Measurements from ENCODE around the gene TP63. TPM values are rescaled to one million over a fixed set of nuclear protein-coding genes. Genes with fewer than 3 reads are reported as not detected.

TP63 gene
- total RNA-seq, 2 experiments from 2014 or later, result 0.17 to 0.35 TPM

- H3K4me1 Mint-ChIP-seq, result no peaks in the 10 kb centered on the region
- DNase-seq, result no peak
- H3K36me3 Mint-ChIP-seq (ENCODE audit: low read depth), result no peaks in the 10 kb centered on the region
- H3K9me3 Mint-ChIP-seq, result no peaks in the 10 kb centered on the region
- H3K4me3 Mint-ChIP-seq, result no peak overlapping the region
- ChIA-PET POLR2A (no interaction called here), CTCF (no interaction called here)
- H3K27ac Mint-ChIP-seq, result no peak overlapping the region
- H3K27me3 Mint-ChIP-seq, result no peaks in the 10 kb centered on the region
Observed at GRCh38 chr3:189808246-189809007, 177.2 kb downstream of the TP63 start.

GRCh38 chr3:189809583-189809982 is 178.4 kb downstream of the TP63 start:
- CTCF ChIA-PET, result no interaction called here
- no peaks in the 10 kb centered on the region for H3K27me3 Mint-ChIP-seq
- H3K4me3 Mint-ChIP-seq, result no peak overlapping the region
- no peaks in the 10 kb centered on the region for H3K4me1 Mint-ChIP-seq
- no peaks in the 10 kb centered on the region for H3K9me3 Mint-ChIP-seq
- POLR2A ChIA-PET, result no interaction called here
- DNase-seq, result no peak
- no peak overlapping the region for H3K27ac Mint-ChIP-seq
- no peaks in the 10 kb centered on the region for H3K36me3 Mint-ChIP-seq (ENCODE audit: low read depth)

- Mint-ChIP-seq H3K4me1 (no peaks in the 10 kb centered on the region), H3K27ac (no peak overlapping the region), H3K36me3 (ENCODE audit: low read depth) (no peaks in the 10 kb centered on the region), H3K9me3 (no peaks in the 10 kb centered on the region), H3K27me3 (no peaks in the 10 kb centered on the region), H3K4me3 (no peak overlapping the region)
- ChIA-PET POLR2A (no interaction called here), CTCF (no interaction called here)
- no peak for DNase-seq
Observed at GRCh38 chr3:189812806-189813465, 181.7 kb downstream of the TP63 start.

GRCh38 chr3:189813647-189814240 is 182.6 kb downstream of the TP63 start:
- DNase-seq, result no peak
- H3K4me3 Mint-ChIP-seq, result no peak overlapping the region
- CTCF ChIA-PET, result no interaction called here
- H3K9me3 Mint-ChIP-seq, result no peaks in the 10 kb centered on the region
- H3K27ac Mint-ChIP-seq, result no peak overlapping the region
- H3K27me3 Mint-ChIP-seq, result no peaks in the 10 kb centered on the region
- H3K4me1 Mint-ChIP-seq, result no peaks in the 10 kb centered on the region
- POLR2A ChIA-PET, result no interaction called here
- no peaks in the 10 kb centered on the region for H3K36me3 Mint-ChIP-seq (ENCODE audit: low read depth)

GRCh38 chr3:189820365-189820720 is 189.2 kb downstream of the TP63 start:
- Mint-ChIP-seq H3K27ac (no peak overlapping the region), H3K4me1 (no peaks in the 10 kb centered on the region), H3K36me3 (ENCODE audit: low read depth) (no peaks in the 10 kb centered on the region), H3K27me3 (no peaks in the 10 kb centered on the region), H3K9me3 (no peaks in the 10 kb centered on the region), H3K4me3 (no peak overlapping the region)
- POLR2A ChIA-PET, result no interaction called here
- CTCF ChIA-PET, result no interaction called here
- no peak for DNase-seq

- H3K27me3 Mint-ChIP-seq, result no peaks in the 10 kb centered on the region
- H3K27ac Mint-ChIP-seq, result no peak overlapping the region
- ChIA-PET POLR2A (no interaction called here), CTCF (no interaction called here)
- DNase-seq, result no peak
- H3K36me3 Mint-ChIP-seq (ENCODE audit: low read depth), result no peaks in the 10 kb centered on the region
- H3K9me3 Mint-ChIP-seq, result no peaks in the 10 kb centered on the region
- no peaks in the 10 kb centered on the region for H3K4me1 Mint-ChIP-seq
- no peak overlapping the region for H3K4me3 Mint-ChIP-seq
Observed at GRCh38 chr3:189821262-189821661, 190.1 kb downstream of the TP63 start.

- ChIA-PET CTCF (no interaction called here), POLR2A (no interaction called here)
- H3K9me3 Mint-ChIP-seq, result no peaks in the 10 kb centered on the region
- H3K4me3 Mint-ChIP-seq, result no peak overlapping the region
- no peak for DNase-seq
- no peaks in the 10 kb centered on the region for H3K4me1 Mint-ChIP-seq
- no peaks in the 10 kb centered on the region for H3K27me3 Mint-ChIP-seq
- H3K36me3 Mint-ChIP-seq (ENCODE audit: low read depth), result no peaks in the 10 kb centered on the region
- H3K27ac Mint-ChIP-seq, result no peak overlapping the region
Observed at GRCh38 chr3:189822726-189823125, 191.5 kb downstream of the TP63 start.

- no peaks in the 10 kb centered on the region for H3K36me3 Mint-ChIP-seq (ENCODE audit: low read depth)
- H3K9me3 Mint-ChIP-seq, result no peaks in the 10 kb centered on the region
- H3K4me1 Mint-ChIP-seq, result no peaks in the 10 kb centered on the region
- ChIA-PET POLR2A (no interaction called here), CTCF (interaction anchor here (0.6 to 1.1 kb wide), 3 partner anchors 23 to 58 kb away, joined by 3 to 4 read pairs (median 4); no protein-coding TSS in a partner anchor)
- no peak for DNase-seq
- no peak overlapping the region for H3K27ac Mint-ChIP-seq
- no peaks in the 10 kb centered on the region for H3K27me3 Mint-ChIP-seq
- H3K4me3 Mint-ChIP-seq, result no peak overlapping the region
Observed at GRCh38 chr3:189824629-189825312, 193.6 kb downstream of the TP63 start.

GRCh38 chr3:189826566-189826965 is 195.4 kb downstream of the TP63 start:
- Mint-ChIP-seq H3K27ac (no peak overlapping the region), H3K36me3 (ENCODE audit: low read depth) (no peaks in the 10 kb centered on the region), H3K9me3 (no peaks in the 10 kb centered on the region), H3K4me1 (no peaks in the 10 kb centered on the region), H3K4me3 (no peak overlapping the region), H3K27me3 (no peaks in the 10 kb centered on the region)
- ChIA-PET POLR2A (no interaction called here), CTCF (no interaction called here)
- no peak for DNase-seq

- no peaks in the 10 kb centered on the region for H3K9me3 Mint-ChIP-seq
- H3K4me1 Mint-ChIP-seq, result no peaks in the 10 kb centered on the region
- no peak for DNase-seq
- H3K4me3 Mint-ChIP-seq, result no peak overlapping the region
- CTCF ChIA-PET, result no interaction called here
- H3K27me3 Mint-ChIP-seq, result no peaks in the 10 kb centered on the region
- H3K27ac Mint-ChIP-seq, result no peak overlapping the region
- H3K36me3 Mint-ChIP-seq (ENCODE audit: low read depth), result no peaks in the 10 kb centered on the region
- POLR2A ChIA-PET, result no interaction called here
Observed at GRCh38 chr3:189827108-189827507, 195.9 kb downstream of the TP63 start.

- ChIA-PET POLR2A (no interaction called here), CTCF (no interaction called here)
- no peak for DNase-seq
- H3K9me3 Mint-ChIP-seq, result no peaks in the 10 kb centered on the region
- no peaks in the 10 kb centered on the region for H3K36me3 Mint-ChIP-seq (ENCODE audit: low read depth)
- H3K4me3 Mint-ChIP-seq, result no peak overlapping the region
- H3K27me3 Mint-ChIP-seq, result no peaks in the 10 kb centered on the region
- H3K4me1 Mint-ChIP-seq, result no peaks in the 10 kb centered on the region
- no peak overlapping the region for H3K27ac Mint-ChIP-seq
Observed at GRCh38 chr3:189830401-189830800, 199.2 kb downstream of the TP63 start.

- Mint-ChIP-seq H3K9me3 (no peaks in the 10 kb centered on the region), H3K27me3 (no peaks in the 10 kb centered on the region), H3K36me3 (ENCODE audit: low read depth) (no peaks in the 10 kb centered on the region), H3K4me3 (no peak overlapping the region), H3K27ac (no peak overlapping the region), H3K4me1 (peaks cover 3% of the 10 kb centered on the region)
- CTCF ChIA-PET, result no interaction called here
- DNase-seq, result no peak
- POLR2A ChIA-PET, result no interaction called here
Observed at GRCh38 chr3:189833266-189833665, 202.1 kb downstream of the TP63 start.

- ChIA-PET POLR2A (no interaction called here), CTCF (no interaction called here)
- Mint-ChIP-seq H3K27me3 (no peaks in the 10 kb centered on the region), H3K27ac (no peak overlapping the region), H3K4me3 (no peak overlapping the region), H3K4me1 (peaks cover 3% of the 10 kb centered on the region), H3K36me3 (ENCODE audit: low read depth) (no peaks in the 10 kb centered on the region), H3K9me3 (no peaks in the 10 kb centered on the region)
- no peak for DNase-seq
Observed at GRCh38 chr3:189833996-189834395, 202.8 kb downstream of the TP63 start.
